SKM-1 (cell line): ENCODE measurements around the gene MAML2.
A peak's percentile ranks its signal among the peaks of the same experiment; 100 is the strongest.

ENCODE experiments used
- DNase-seq: peaks from one replicate; lab custom pipeline; 2025; ENCODE audit not compliant: unreplicated experiment; lab: John Stamatoyannopoulos, UW

Gene MAML2

GRCh38 chr11:96342961-96343711, at the start of gene MAML2:
Gene MAML2 (minus strand): TSS chr11:96343195. CDS start chr11:96341895, 1,300 bp downstream.
- DNase-seq: peak; percentile 88

DNA sequence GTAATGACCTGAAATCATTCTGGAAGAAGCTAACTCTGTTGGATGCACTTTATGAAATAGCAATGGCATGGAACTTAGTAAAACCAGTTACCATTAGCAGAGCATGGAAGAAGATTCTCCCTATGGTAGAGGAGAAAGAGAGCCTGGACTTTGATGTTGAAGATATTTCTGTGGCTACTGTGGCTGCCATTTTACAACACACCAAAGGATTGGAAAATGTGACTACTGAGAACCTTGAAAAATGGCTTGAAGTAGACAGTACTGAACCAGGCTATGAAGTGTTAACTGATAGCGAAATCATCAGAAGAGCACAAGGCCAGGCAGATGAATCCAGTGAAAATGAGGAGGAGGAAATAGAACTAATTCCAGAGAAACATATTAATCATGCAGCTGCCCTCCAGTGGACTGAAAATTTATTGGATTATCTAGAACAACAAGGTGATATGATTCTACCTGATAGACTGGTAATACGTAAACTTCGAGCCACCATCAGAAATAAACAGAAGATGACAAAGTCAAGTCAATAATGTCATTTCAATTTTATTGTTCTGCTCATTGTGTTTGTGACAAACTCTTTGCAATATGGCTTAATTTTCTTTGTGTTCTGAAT, 48.8 kb upstream of the MAML2 start:
- no peak for DNase-seq

GRCh38 chr11:96390488-96390792, 47.4 kb upstream of the MAML2 start:
- no peak for DNase-seq

DNA sequence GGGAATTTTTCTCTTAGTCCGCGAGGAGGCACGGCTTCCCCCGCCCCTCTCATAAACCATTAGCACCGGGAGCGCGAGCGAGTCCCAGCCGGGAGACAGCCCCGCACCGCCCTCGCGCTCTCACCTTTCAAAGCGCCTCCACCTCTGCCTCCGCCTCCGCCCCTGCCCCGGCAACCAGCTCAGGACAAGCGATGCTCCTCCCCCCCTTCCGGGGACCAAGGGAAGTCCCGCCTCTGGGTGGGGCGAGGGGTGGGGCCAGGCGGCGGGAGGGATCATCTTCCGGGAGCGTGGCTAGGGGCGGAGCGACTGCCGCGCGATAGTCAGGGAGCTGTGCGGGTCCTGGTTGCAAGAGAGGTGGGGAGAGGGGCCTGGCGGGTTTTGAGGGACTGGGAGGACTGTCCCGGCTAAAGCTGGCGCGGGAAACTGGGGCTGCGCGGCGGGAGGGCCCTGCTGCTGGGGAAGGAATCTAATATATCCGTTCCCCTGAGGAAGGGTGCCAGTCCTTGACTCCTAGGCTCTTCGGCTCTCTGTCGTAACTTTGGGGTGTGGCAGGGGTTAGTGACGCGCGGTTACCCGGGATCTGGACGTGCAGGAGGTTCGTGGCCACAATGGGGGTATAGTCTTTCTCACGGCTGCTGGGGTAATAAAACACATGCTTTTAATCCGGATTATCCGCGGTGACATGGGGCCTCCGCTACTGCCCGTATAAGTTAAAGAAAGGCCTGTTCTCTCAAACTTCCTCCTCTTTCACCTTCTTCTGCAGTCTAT, 46.9 kb upstream of the MAML2 start, which contains the start of the genes CCDC82 and JRKL:
Gene CCDC82 (minus strand): TSS at position 193 of the 768 bp plus-strand sequence. CDS start 5,165 bp downstream, outside the sequence.
Gene JRKL (plus strand): TSS at position 294 of the 768 bp plus-strand sequence. CDS start 637 bp downstream, outside the sequence.
- peak; percentile 81 for DNase-seq

- peak; percentile 49 for DNase-seq
Observed at GRCh38 chr11:96388891-96389719, 46.1 kb upstream of the MAML2 start.

DNA sequence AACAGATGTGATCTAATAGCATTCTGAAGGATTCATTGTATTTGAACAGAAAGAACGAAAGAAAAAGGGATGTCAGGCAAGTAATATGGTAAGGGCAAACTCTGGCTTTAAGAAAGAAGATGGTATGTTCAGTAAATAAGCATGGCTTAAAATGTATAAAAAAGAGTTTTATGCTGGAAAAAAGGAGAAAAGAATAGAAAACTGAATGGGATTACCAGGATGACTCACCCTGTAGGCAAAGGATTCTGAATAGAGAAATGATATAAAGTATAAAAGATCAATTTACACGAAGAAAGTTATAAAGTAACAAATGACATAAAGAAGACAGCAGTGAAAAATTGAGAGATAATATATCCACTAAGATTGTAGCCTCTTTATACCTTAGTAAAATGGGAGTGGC, 42.2 kb upstream of the MAML2 start:
- no peak for DNase-seq

DNA sequence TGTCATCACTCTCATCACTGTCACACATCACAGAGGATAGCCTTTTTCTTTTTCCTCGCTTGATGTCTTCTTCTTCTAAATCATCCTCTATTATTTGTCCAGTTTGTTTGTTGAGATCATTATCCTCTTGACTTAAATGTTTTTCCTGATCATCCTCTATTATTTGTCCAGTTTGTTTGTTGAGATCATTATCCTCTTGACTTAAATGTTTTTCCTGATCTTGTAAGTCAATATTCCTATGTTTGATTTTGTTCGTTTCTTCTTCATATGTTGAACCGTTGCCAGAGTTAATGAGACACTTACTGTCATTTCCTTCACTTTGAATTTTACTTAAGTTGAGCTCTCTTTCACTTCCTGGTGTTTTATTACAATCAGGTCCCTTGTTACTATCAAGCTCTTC, 41.2 kb upstream of the MAML2 start:
- DNase-seq: no peak

- DNase-seq: no peak
Observed at GRCh38 chr11:96376796-96377195, 33.8 kb upstream of the MAML2 start.

DNA sequence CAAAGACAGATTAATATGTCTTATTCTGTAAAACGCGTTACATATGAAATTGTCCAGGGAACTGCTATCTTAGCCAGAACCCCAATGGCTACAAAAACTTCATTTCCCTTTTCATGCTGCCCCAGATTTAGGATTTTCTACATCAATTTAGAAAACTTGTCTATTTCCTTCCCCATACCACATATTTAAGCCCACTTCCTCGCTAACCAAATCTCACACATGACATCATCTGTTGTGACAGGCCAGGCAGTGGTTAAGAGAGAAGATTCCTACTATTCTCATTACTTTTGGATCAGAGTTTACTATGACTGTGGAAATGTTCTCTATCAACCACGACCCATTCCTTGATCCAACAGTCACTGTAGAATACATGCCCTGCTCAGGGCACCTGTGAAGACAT, 30.8 kb upstream of the MAML2 start:
- DNase-seq: no peak

- DNase-seq: no peak
Observed at GRCh38 chr11:96367342-96367741, 24.3 kb upstream of the MAML2 start.

DNA sequence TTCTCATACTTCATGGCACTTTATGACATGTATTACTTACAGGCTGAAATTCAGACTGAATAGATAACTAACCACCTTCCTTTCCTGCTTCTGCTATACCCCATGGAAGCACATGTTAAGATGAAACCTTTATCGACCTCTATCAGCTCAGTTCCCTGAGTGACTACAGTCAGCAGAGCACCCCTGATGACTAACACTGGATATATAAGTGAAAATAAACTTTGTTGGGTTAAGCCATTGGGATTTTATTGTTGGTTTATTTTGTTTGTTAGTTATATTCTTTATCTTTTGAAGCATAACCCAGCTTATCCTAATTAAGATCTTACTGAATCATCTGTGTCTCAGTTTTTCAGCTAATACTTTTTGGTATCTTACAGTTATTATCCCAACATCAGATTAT, 23.0 kb upstream of the MAML2 start:
- DNase-seq: no peak

- DNase-seq: no peak
Observed at GRCh38 chr11:96365493-96365892, 22.5 kb upstream of the MAML2 start.

- no peak for DNase-seq
Observed at GRCh38 chr11:96361778-96362177, 18.8 kb upstream of the MAML2 start.

DNA sequence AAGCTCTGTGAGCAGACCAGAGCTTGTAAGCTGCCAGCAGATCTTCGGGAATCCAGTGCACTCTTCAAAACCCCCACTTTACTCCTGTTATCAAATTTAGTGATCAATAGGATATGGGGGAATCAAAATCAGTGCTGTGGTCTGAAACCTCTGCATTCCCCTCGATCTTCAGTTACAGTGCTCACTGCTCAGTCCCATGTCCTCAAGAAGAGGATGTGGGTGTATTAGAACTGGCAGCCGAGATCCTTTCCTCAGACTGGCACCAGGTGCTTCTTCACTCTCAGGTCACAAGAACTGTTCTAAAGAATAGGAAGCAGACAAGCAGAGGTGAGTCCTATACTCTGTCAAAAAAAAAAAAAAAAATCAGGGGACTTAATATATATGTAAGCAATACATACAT, 15.3 kb upstream of the MAML2 start:
- DNase-seq: no peak

- DNase-seq: no peak
Observed at GRCh38 chr11:96357794-96358193, 14.8 kb upstream of the MAML2 start.

- DNase-seq: no peak
Observed at GRCh38 chr11:96356848-96357247, 13.9 kb upstream of the MAML2 start.

DNA sequence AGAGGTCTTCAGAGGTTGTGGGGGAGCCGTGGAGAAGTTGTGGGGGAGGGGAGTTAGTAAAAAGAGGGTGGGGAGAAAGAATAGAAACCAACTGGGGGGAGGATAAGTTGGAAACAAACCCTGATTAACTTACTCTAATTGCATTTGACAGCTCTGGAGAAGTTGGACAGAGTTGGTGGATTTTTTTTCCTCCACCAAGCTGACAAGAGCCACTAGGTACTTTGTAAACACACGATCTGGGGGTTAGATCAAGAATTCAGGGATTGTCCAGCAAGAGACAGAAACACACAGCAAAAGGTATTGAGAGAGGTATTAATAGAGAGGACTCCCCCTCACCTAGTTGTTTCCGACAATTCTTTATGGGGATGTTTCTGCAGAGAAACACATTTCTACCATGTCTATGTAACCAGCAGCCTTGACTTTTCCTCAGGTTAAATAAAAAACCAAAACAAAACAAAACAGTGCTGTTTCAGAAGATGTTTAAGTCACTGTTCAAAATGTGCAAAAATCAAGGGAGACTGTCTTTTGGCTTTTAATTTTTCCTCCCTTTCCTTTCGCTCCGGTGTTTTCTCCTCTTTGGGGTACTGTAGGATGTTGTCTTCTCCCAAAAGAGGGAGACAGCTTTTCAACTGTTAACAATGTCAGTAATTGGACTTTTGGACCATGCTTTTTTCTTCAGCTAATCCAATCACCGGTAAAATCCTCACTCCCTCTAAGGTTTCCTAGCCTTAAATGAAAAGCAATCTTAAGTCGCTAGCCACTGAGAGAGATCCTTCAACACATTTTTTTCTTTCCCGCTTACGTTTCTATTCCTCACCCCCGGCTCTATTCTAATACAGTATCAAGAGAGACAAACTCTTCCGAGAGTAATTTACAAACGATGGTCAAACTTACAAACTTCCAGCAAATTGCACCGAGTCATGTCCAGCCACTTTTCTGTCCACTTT, 708 bp downstream of the MAML2 start:
- DNase-seq: no peak

GRCh38 chr11:96341211-96342013, 1.6 kb downstream of the MAML2 start:
- DNase-seq: no peak

DNA sequence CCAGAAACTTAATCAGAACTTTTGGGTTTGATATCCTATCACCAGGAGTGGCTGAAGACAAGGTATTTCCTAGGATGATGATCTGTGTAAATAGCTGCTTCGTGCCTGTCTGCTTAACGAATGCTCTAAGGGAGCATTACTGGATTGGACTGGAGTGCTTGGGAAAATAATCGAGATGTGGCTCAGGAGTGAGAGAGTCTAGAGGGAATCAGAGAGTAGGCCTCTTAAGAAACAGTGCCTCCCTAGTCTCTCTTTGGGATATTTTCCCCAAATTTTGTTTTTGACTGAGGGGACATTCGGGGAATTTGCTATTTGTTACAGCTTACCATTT, 2.5 kb downstream of the MAML2 start:
- DNase-seq: no peak
